HEK293 (cell line): ENCODE measurements around the gene ZBTB25.

Source experiments
- ATF2 ChIP-seq: fragments of 450-650 bp; formaldehyde crosslinking; IDR thresholded peaks from 2 replicates; pipeline ENCODE4 v1.5.1; 2016; ENCODE audit warnings: missing biosample characterization, missing genetic modification characterization, low read depth
- ELK4 ChIP-seq: IDR thresholded peaks from 2 replicates; pipeline ENCODE4 v1.6.1; 2011; ENCODE audit warnings: mild to moderate bottlenecking, low read depth, low read length, borderline replicate concordance
- HIC1 ChIP-seq: fragments of 450-650 bp; formaldehyde crosslinking; IDR thresholded peaks from 2 replicates; pipeline ENCODE4 v1.5.1; 2016; ENCODE audit warnings: missing biosample characterization, missing genetic modification characterization
- OVOL3 ChIP-seq: fragments of 450-650 bp; formaldehyde crosslinking; IDR thresholded peaks from 2 replicates; pipeline ENCODE4 v1.5.1; 2016; ENCODE audit warnings: missing biosample characterization, missing genetic modification characterization
- RBAK ChIP-seq: fragments of 450-650 bp; formaldehyde crosslinking; IDR thresholded peaks from 2 replicates; pipeline ENCODE4 v1.5.1; 2016; ENCODE audit warnings: missing biosample characterization, missing genetic modification characterization
- SETDB1 ChIP-seq: IDR thresholded peaks from one replicate; pipeline ENCODE4 v1.6.1; 2017; ENCODE audit warnings: mild to moderate bottlenecking, low read length, moderate library complexity, mixed read lengths; ENCODE audit not compliant: insufficient read length
- SP3 ChIP-seq: fragments of 450-650 bp; formaldehyde crosslinking; IDR thresholded peaks from 2 replicates; pipeline ENCODE4 v1.5.1; 2016; ENCODE audit warnings: missing biosample characterization, missing genetic modification characterization
- TRIM28 ChIP-seq: IDR thresholded peaks from 2 replicates; pipeline ENCODE4 v1.6.1; 2011; ENCODE audit warnings: low read length, control low read depth, borderline replicate concordance
- ZBTB48 ChIP-seq: fragments of 450-650 bp; formaldehyde crosslinking; IDR thresholded peaks from 2 replicates; pipeline ENCODE4 v1.5.1; 2016; ENCODE audit warnings: missing biosample characterization, missing genetic modification characterization
- ZNF18 ChIP-seq: fragments of 450-650 bp; formaldehyde crosslinking; IDR thresholded peaks from 2 replicates; pipeline ENCODE4 v1.5.1; 2016; ENCODE audit warnings: missing biosample characterization, missing genetic modification characterization
- ZNF19 ChIP-seq: fragments of 450-650 bp; formaldehyde crosslinking; IDR thresholded peaks from 2 replicates; pipeline ENCODE4; 2016; ENCODE audit warnings: missing biosample characterization, missing genetic modification characterization, low read depth
- ZNF2 ChIP-seq: fragments of 450-650 bp; formaldehyde crosslinking; IDR thresholded peaks from 2 replicates; pipeline ENCODE4 v1.5.1; 2016; ENCODE audit warnings: missing biosample characterization, missing genetic modification characterization
- ZNF223 ChIP-seq: fragments of 450-650 bp; formaldehyde crosslinking; IDR thresholded peaks from 2 replicates; pipeline ENCODE4 v1.5.1; 2016; ENCODE audit warnings: missing biosample characterization, missing genetic modification characterization
- ZNF391 ChIP-seq: fragments of 450-650 bp; formaldehyde crosslinking; IDR thresholded peaks from 2 replicates; pipeline ENCODE4 v1.5.1; 2016; ENCODE audit warnings: low read depth, missing biosample characterization, missing genetic modification characterization, borderline replicate concordance
- ZNF548 ChIP-seq: fragments of 450-650 bp; formaldehyde crosslinking; IDR thresholded peaks from 2 replicates; pipeline ENCODE4 v1.5.1; 2016; ENCODE audit warnings: missing biosample characterization, missing genetic modification characterization
- ZNF747 ChIP-seq: fragments of 450-650 bp; formaldehyde crosslinking; IDR thresholded peaks from 2 replicates; pipeline ENCODE4 v1.5.1; 2016; ENCODE audit warnings: missing biosample characterization, missing genetic modification characterization
- TF ChIP-seq, protein P1 (sequence below): fragments of 450-650 bp; formaldehyde crosslinking; IDR thresholded peaks from 2 replicates; pipeline ENCODE4 v1.5.1; 2016; ENCODE audit warnings: missing biosample characterization, missing genetic modification characterization, borderline replicate concordance
- TF ChIP-seq, protein P2 (sequence below): fragments of 450-650 bp; formaldehyde crosslinking; IDR thresholded peaks from 2 replicates; pipeline ENCODE4 v1.5.1; 2016; ENCODE audit warnings: missing biosample characterization, missing genetic modification characterization, borderline replicate concordance
- TF ChIP-seq, protein P3 (sequence below): fragments of 450-650 bp; formaldehyde crosslinking; optimal IDR thresholded peaks from 2 replicates; pipeline ENCODE3; 2016; ENCODE audit warnings: missing biosample characterization, mild to moderate bottlenecking, missing genetic modification characterization

ZBTB25 gene

DNA sequence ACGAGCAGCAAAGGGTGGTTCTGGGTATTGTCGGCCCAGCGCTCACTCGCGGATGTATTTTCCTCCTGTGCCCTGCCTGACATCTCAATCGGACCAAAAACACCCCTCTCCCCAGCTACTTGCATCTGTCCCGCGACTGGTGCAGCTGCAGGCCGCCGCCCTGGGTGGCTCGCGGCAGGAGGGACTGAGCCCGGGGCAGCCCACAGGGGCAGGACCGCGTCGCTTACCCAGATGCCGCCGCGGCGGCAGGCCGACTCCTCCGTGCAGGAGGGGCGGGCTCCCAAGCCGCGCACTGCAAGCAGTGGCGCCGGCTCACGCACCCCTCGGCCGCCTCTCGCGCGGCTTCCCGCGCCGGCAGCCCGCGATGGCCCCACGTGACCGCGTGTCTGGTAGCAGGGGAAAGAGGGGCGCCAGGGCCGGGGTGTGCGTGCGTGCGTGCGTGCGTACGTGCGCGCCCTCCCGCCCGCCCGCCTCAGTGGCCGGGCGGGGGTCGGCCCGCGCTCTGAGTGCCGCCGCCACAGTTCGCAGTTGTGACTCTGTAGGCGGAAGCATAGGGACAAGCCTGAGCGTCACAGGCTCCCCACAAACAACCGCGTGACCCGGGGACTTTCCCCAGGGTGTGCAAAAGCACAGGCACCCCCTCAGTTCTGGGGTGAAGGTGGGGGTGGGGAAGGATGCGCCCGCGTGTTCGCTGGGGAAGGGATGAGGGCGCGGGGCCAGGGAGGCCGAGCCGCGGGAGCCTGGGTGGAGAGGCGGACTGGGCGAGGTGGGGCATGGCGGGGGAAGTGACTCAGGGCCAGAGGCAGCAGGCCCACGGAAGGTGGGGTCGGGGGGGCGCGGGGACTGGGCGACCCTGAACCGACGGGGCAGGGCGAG is at the start of gene ZBTB25 (continued):
- TF ChIP-seq ATF2 (tag by site-specific recombination) (no peak), ZNF18 (tag by site-specific recombination) (no peak), ZNF2 (tag by site-specific recombination) (no peak; the same call in 1 of the 2 replicates), ZNF223 (tag by site-specific recombination) (no peak), SETDB1 (no peak), SP3 (tag by site-specific recombination) (no peak; the same call in 1 of the 2 replicates), HIC1 (peak; percentile 41; the same call in 1 of the 2 replicates), RBAK (no peak), ZNF19 (no peak), TRIM28 (no peak), ELK4 (no peak), ZNF391 (tag by site-specific recombination) (peak; percentile 51; the same call in 1 of the 2 replicates), ZNF548 (tag by site-specific recombination) (no peak), OVOL3 (0 out of 2 replicates have a peak, but pooled peaks have one; percentile 11), ZBTB48 (tag by site-specific recombination) (peak; percentile 62), ZNF747 (no peak)
- TF ChIP-seq, protein P1, sequence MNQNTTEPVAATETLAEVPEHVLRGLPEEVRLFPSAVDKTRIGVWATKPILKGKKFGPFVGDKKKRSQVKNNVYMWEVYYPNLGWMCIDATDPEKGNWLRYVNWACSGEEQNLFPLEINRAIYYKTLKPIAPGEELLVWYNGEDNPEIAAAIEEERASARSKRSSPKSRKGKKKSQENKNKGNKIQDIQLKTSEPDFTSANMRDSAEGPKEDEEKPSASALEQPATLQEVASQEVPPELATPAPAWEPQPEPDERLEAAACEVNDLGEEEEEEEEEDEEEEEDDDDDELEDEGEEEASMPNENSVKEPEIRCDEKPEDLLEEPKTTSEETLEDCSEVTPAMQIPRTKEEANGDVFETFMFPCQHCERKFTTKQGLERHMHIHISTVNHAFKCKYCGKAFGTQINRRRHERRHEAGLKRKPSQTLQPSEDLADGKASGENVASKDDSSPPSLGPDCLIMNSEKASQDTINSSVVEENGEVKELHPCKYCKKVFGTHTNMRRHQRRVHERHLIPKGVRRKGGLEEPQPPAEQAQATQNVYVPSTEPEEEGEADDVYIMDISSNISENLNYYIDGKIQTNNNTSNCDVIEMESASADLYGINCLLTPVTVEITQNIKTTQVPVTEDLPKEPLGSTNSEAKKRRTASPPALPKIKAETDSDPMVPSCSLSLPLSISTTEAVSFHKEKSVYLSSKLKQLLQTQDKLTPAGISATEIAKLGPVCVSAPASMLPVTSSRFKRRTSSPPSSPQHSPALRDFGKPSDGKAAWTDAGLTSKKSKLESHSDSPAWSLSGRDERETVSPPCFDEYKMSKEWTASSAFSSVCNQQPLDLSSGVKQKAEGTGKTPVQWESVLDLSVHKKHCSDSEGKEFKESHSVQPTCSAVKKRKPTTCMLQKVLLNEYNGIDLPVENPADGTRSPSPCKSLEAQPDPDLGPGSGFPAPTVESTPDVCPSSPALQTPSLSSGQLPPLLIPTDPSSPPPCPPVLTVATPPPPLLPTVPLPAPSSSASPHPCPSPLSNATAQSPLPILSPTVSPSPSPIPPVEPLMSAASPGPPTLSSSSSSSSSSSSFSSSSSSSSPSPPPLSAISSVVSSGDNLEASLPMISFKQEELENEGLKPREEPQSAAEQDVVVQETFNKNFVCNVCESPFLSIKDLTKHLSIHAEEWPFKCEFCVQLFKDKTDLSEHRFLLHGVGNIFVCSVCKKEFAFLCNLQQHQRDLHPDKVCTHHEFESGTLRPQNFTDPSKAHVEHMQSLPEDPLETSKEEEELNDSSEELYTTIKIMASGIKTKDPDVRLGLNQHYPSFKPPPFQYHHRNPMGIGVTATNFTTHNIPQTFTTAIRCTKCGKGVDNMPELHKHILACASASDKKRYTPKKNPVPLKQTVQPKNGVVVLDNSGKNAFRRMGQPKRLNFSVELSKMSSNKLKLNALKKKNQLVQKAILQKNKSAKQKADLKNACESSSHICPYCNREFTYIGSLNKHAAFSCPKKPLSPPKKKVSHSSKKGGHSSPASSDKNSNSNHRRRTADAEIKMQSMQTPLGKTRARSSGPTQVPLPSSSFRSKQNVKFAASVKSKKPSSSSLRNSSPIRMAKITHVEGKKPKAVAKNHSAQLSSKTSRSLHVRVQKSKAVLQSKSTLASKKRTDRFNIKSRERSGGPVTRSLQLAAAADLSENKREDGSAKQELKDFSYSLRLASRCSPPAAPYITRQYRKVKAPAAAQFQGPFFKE (tag by site-specific recombination), result 0 out of 2 replicates have a peak, but pooled peaks have one; percentile 73
- TF ChIP-seq, protein P2, sequence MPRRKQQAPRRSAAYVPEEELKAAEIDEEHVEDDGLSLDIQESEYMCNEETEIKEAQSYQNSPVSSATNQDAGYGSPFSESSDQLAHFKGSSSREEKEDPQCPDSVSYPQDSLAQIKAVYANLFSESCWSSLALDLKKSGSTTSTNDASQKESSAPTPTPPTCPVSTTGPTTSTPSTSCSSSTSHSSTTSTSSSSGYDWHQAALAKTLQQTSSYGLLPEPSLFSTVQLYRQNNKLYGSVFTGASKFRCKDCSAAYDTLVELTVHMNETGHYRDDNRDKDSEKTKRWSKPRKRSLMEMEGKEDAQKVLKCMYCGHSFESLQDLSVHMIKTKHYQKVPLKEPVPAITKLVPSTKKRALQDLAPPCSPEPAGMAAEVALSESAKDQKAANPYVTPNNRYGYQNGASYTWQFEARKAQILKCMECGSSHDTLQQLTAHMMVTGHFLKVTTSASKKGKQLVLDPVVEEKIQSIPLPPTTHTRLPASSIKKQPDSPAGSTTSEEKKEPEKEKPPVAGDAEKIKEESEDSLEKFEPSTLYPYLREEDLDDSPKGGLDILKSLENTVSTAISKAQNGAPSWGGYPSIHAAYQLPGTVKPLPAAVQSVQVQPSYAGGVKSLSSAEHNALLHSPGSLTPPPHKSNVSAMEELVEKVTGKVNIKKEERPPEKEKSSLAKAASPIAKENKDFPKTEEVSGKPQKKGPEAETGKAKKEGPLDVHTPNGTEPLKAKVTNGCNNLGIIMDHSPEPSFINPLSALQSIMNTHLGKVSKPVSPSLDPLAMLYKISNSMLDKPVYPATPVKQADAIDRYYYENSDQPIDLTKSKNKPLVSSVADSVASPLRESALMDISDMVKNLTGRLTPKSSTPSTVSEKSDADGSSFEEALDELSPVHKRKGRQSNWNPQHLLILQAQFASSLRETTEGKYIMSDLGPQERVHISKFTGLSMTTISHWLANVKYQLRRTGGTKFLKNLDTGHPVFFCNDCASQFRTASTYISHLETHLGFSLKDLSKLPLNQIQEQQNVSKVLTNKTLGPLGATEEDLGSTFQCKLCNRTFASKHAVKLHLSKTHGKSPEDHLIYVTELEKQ, result no peak
- TF ChIP-seq, protein P3, sequence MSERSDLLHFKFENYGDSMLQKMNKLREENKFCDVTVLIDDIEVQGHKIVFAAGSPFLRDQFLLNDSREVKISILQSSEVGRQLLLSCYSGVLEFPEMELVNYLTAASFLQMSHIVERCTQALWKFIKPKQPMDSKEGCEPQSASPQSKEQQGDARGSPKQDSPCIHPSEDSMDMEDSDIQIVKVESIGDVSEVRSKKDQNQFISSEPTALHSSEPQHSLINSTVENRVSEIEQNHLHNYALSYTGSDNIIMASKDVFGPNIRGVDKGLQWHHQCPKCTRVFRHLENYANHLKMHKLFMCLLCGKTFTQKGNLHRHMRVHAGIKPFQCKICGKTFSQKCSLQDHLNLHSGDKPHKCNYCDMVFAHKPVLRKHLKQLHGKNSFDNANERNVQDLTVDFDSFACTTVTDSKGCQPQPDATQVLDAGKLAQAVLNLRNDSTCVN (tag by site-specific recombination), result peak; percentile 61
